Common myeloid progenitor, CD34-positive (primary cell): ENCODE data around the gene TNFSF13B.

Experiments used
- CTCF ChIA-PET: fragments of 350-600 bp; sonication (Branson Sonifier 250); formaldehyde crosslinking; loops from one replicate; lab custom pipeline; 2021; ENCODE audit warnings: antibody characterized with exemption; lab: Charles Lee
- POLR2A ChIA-PET: fragments of 350-600 bp; sonication (Branson Sonifier 250); formaldehyde crosslinking; loops from one replicate; lab custom pipeline; 2021; ENCODE audit warnings: antibody characterized with exemption; lab: Charles Lee
- DNase-seq, 3 donors: peaks; one replicate each; pipeline versions ENCODE4 v3.0.0 to v3.0.0-alpha.2; 2013
- H3K27ac ChIP-seq, 2 experiments: 1 replicate in 1 of 2; 2 replicates in 1 of 2; pipeline ENCODE4 v1.7.0; 2013; ENCODE audit warnings: inconsistent platforms in 2 of 2, low read length in 2 of 2, mild to moderate bottlenecking in 2 of 2, low read depth in 1 of 2, moderate library complexity in 1 of 2; ENCODE audit not compliant: severe bottlenecking in 2 of 2, insufficient read depth in 1 of 2, poor library complexity in 1 of 2
- H3K27me3 ChIP-seq, 5 experiments: replicated peaks in 2 of 5; 1 replicate in 3 of 5; 2 replicates in 2 of 5; pipeline versions ENCODE4 v1.6.1 to v1.7.0; 2013; ENCODE audit warnings: low read length in 4 of 5, mild to moderate bottlenecking in 2 of 5, moderate library complexity in 2 of 5, inconsistent platforms in 1 of 5; ENCODE audit not compliant: insufficient read depth in 5 of 5, control insufficient read depth in 4 of 5
- H3K36me3 ChIP-seq, 4 experiments: 1 replicate in 2 of 4; 2 replicates in 2 of 4; pipeline versions ENCODE4 v1.6.1 to v1.7.0; 2013; ENCODE audit warnings: low read length in 3 of 4, control low read depth in 1 of 4, mild to moderate bottlenecking in 1 of 4; ENCODE audit not compliant: control insufficient read depth in 4 of 4, insufficient read depth in 4 of 4
- H3K4me1 ChIP-seq, 4 experiments: 1 replicate in 3 of 4; 2 replicates in 1 of 4; pipeline versions ENCODE4 v1.6.1 to v1.7.1; 2013; ENCODE audit warnings: low read length in 3 of 4, mild to moderate bottlenecking in 3 of 4, control low read depth in 1 of 4, inconsistent platforms in 1 of 4, moderate library complexity in 1 of 4; ENCODE audit not compliant: control insufficient read depth in 4 of 4, insufficient read depth in 4 of 4; ENCODE audit errors: control extremely low read depth in 1 of 4
- H3K4me3 ChIP-seq, 7 experiments: 1 replicate in 4 of 7; 2 replicates in 3 of 7; pipeline versions ENCODE4 v1.5.1 to v1.7.0; 2013; ENCODE audit warnings: mild to moderate bottlenecking in 7 of 7, low read length in 6 of 7, moderate library complexity in 6 of 7, inconsistent platforms in 2 of 7, low read depth in 2 of 7, control low read depth in 1 of 7; ENCODE audit not compliant: insufficient read depth in 4 of 7, control insufficient read depth in 1 of 7; ENCODE audit errors: extremely low read depth in 1 of 7
- H3K9me3 ChIP-seq, 5 experiments: 1 replicate in 4 of 5; 2 replicates in 1 of 5; pipeline versions ENCODE4 v1.6.1 to v1.7.1; 2013; ENCODE audit warnings: low read length in 4 of 5, mild to moderate bottlenecking in 2 of 5, inconsistent platforms in 1 of 5, low read depth in 1 of 5, moderate library complexity in 1 of 5; ENCODE audit not compliant: control insufficient read depth in 4 of 5, insufficient read depth in 2 of 5; ENCODE audit errors: control extremely low read depth in 1 of 5
- WGBS: methylation state at CpG from one replicate; pipeline ENCODE4 v1.1.5; 2013; ENCODE audit not compliant: insufficient coverage; 5-methylcytosine and 5-hydroxymethylcytosine counted together

The TNFSF13B gene

DNA sequence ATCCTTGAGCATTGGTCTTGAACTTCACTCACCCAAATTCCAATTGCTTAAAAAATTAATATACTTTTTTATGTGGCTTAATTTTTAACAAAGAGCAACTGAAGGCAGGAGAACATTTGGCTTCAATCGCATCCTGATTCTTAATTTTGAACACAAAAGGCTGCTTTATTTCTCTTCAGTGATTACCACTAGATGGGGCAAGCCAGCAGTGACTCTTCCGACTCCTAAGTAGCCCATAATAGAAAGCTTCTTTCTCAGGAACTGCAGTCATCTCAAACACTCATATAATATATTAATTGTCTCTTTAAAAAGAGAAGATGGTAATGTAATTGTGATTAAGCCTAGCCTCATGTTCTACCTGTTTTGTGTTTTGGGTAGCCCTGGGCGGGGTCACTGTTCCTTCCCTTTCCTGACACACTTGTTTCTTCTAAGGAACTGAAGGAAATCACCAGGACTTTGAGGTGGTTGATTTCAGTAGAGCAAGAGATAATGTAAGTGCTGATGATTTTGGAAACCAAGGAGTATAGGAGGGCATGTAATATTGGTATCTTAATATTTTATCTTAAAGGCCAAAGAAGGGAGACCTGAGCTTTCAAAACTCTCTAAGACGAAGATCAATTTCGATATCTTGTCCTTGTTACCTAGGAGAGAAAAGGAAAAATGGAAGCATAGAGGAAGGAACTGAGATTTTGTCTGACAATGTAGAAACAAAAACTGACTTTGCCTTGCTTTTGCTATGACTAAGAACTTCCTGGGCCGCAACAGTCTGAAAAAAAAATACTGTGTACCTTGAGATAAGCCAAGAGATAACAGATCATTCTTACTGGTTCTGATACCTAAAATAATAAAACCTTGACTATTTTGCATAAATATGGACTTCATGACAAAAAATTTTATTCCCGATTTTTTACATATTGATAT lies 73.1 kb downstream of the TNFSF13B start:
- 54% methylated on average over 3 of the region's 7 CpGs for WGBS
- Histone ChIP-seq H3K4me3 (peak overlapping the region in 1 of 7 experiments; percentile 46), H3K36me3 (no peaks in the 10 kb centered on the region), H3K4me1 (peaks cover 0 to 9% (median 0%) of the 10 kb centered on the region in 4 experiments), H3K27me3 (no peaks in the 10 kb centered on the region), H3K9me3 (no peaks in the 10 kb centered on the region), H3K27ac (no peak overlapping the region)
- ChIA-PET CTCF (interaction anchor here (0.7 to 1.9 kb wide), 7 partner anchors 10 to 553 kb away, joined by 3 to 11 read pairs (median 3); no protein-coding TSS in a partner anchor), POLR2A (no interaction called here)
- peak; percentile 36 to 68 (median 66) for DNase-seq

DNA sequence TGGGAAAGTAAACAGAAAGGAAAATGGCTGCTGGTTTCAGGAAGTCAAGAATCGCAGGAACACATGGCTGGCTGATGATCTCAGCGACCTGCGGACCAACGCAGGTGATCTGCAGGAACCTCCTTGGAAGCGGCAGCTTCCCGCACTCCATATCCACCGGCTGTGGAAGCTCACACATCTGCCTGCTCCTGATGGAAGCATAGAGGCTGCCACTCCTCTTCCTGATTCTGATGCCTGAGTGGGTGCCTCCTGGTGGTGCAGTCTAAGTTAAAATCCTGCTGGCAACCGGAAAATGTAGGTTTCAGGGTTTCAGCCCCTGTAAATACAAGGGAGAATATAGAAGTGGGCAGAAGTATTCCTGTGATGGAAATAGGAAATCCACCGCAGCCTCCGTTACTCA lies 75.5 kb downstream of the TNFSF13B start:
- Histone ChIP-seq H3K36me3 (no peaks in the 10 kb centered on the region), H3K4me1 (peaks cover 0 to 9% (median 0%) of the 10 kb centered on the region in 4 experiments), H3K9me3 (no peaks in the 10 kb centered on the region), H3K27ac (no peak overlapping the region), H3K4me3 (no peak overlapping the region), H3K27me3 (no peaks in the 10 kb centered on the region)
- WGBS = 98% methylated on average over 8 of the region's 10 CpGs
- CTCF ChIA-PET = interaction anchor here (1.0 kb wide), 1 partner anchor 163 kb away, joined by 3 read pairs; no protein-coding TSS in a partner anchor
- POLR2A ChIA-PET = no interaction called here
- no peak for DNase-seq

GRCh38 chr13:108346376-108346775 lies 76.9 kb downstream of the TNFSF13B start:
- Histone ChIP-seq H3K4me1 (peaks cover 0 to 9% (median 0%) of the 10 kb centered on the region in 4 experiments), H3K9me3 (no peaks in the 10 kb centered on the region), H3K4me3 (no peak overlapping the region), H3K27me3 (no peaks in the 10 kb centered on the region), H3K36me3 (no peaks in the 10 kb centered on the region), H3K27ac (no peak overlapping the region)
- DNase-seq = no peak
- ChIA-PET CTCF (no interaction called here), POLR2A (no interaction called here)
- 94% methylated on average over 7 of the region's 8 CpGs for WGBS

DNA sequence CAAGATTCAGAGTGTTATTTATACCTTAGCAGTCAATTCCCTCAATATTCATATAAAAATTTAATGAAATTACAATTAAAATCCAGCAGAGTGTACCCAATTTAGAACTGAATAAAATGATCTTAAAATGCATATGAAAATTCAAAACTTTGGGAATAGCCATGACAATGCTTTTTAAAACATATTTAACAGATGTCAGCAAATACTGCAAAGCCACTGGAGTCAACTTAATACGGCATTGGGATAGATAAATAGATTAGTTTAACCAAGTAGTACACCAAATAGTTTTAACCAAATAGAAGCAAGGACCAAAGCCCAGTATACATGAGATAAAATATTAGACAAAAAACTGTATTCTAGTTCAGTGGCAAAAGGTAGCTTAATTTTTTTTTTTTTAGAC lies 79.8 kb downstream of the TNFSF13B start:
- Histone ChIP-seq H3K27ac (no peak overlapping the region), H3K36me3 (no peaks in the 10 kb centered on the region), H3K9me3 (no peaks in the 10 kb centered on the region), H3K27me3 (no peaks in the 10 kb centered on the region), H3K4me1 (no peaks in the 10 kb centered on the region), H3K4me3 (no peak overlapping the region)
- ChIA-PET CTCF (no interaction called here), POLR2A (no interaction called here)
- no CpG with 5 or more reads among the region's 1 CpG for whole genome bisulfite sequencing
- DNase-seq = no peak

DNA sequence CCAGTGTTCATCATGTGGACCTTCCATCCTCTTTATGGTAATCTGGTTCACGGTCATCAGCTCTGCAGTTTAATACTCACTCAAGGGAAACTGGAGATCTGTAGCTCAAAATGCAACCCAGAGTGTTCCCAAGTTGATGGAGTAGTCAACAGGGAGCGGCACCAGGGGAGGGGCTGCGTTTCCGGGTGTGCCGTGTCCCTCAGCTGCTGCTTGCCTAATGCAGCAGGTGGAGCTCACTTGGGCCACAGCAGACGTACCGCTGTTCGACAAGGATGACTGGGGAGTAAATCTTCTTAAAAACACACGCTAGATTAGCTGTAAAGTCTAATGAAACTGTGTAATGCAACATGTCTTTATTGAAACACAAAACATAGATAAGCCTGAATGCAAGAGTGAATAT lies 81.1 kb downstream of the TNFSF13B start:
- no peak for DNase-seq
- H3K27me3 ChIP-seq = no peaks in the 10 kb centered on the region
- H3K9me3 ChIP-seq = no peaks in the 10 kb centered on the region
- no peak overlapping the region for H3K4me3 ChIP-seq
- H3K4me1 ChIP-seq = no peaks in the 10 kb centered on the region
- 100% methylated on average over 8 of the region's 9 CpGs for WGBS
- H3K36me3 ChIP-seq = no peaks in the 10 kb centered on the region
- ChIA-PET CTCF (interaction anchor here (1.2 kb wide), 1 partner anchor 10 kb away, joined by 6 read pairs; no protein-coding TSS in a partner anchor), POLR2A (no interaction called here)
- H3K27ac ChIP-seq = no peak overlapping the region

- no peaks in the 10 kb centered on the region for H3K9me3 ChIP-seq
- no peak overlapping the region for H3K4me3 ChIP-seq
- H3K27ac ChIP-seq = no peak overlapping the region
- ChIA-PET CTCF (interaction anchor here (0.9 to 1.6 kb wide), 4 partner anchors 9 to 139 kb away, joined by 3 to 6 read pairs (median 3); no protein-coding TSS in a partner anchor), POLR2A (no interaction called here)
- peak in 2 of 3 donors; percentile 14 to 17 for DNase-seq
- no CpG with 5 or more reads among the region's 3 CpGs for WGBS
- H3K4me1 ChIP-seq = no peaks in the 10 kb centered on the region
- no peaks in the 10 kb centered on the region for H3K27me3 ChIP-seq
- H3K36me3 ChIP-seq = no peaks in the 10 kb centered on the region
Measured at GRCh38 chr13:108352599-108352998, 83.1 kb downstream of the TNFSF13B start.

GRCh38 chr13:108357228-108357627 lies 87.7 kb downstream of the TNFSF13B start:
- WGBS = 100% methylated on average over 2 of the region's 3 CpGs
- Histone ChIP-seq H3K9me3 (no peaks in the 10 kb centered on the region), H3K36me3 (no peaks in the 10 kb centered on the region), H3K27ac (no peak overlapping the region), H3K4me1 (no peaks in the 10 kb centered on the region), H3K4me3 (no peak overlapping the region), H3K27me3 (no peaks in the 10 kb centered on the region)
- CTCF ChIA-PET = no interaction called here
- POLR2A ChIA-PET = no interaction called here
- no peak for DNase-seq
